Measurements from ENCODE around the gene ERP44.

GRCh38 chr9:100129772-100130171 lies 31.0 kb upstream of the ERP44 start:
- no peak for TF ChIP-seq EZH2phosphoT487 (conservative IDR thresholded peaks at IDR 0.05; ENCODE audit: low read length)
- TF ChIP-seq, protein P1, sequence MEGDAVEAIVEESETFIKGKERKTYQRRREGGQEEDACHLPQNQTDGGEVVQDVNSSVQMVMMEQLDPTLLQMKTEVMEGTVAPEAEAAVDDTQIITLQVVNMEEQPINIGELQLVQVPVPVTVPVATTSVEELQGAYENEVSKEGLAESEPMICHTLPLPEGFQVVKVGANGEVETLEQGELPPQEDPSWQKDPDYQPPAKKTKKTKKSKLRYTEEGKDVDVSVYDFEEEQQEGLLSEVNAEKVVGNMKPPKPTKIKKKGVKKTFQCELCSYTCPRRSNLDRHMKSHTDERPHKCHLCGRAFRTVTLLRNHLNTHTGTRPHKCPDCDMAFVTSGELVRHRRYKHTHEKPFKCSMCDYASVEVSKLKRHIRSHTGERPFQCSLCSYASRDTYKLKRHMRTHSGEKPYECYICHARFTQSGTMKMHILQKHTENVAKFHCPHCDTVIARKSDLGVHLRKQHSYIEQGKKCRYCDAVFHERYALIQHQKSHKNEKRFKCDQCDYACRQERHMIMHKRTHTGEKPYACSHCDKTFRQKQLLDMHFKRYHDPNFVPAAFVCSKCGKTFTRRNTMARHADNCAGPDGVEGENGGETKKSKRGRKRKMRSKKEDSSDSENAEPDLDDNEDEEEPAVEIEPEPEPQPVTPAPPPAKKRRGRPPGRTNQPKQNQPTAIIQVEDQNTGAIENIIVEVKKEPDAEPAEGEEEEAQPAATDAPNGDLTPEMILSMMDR (IDR thresholded peaks at IDR 0.05; ENCODE audit: insufficient read depth, low read length, poor library complexity, severe bottlenecking), result no peak
